ENCODE data around the gene ZNF335. TPM values are rescaled to one million over a fixed set of nuclear protein-coding genes. Genes with fewer than 3 reads are reported as not detected.

Gene ZNF335
- total and polyA plus RNA-seq, 2 of the 8 experiments (the other 6 are each of a cell fraction or from before 2014, with no cell fraction given), result 12.4 to 14.6 TPM

DNA sequence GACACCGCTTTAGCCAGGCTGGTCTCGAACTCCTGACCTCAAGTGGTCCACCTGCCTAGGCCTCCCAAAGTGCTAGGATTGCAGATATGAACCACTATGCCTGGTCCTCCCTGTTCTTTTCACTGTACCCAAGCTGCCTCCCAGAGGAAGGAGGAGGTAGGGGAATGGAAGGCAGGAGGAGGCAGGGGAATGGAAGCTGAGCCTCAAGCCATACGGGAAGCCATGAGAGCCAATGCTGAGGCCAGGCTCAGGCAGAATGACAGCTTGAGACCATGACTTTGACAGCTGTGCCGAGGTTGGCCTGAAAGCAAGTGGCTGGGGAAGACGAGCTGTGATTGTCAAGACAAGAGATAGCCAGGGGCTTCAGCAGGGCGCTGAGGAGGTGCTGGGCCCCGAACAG is 13.6 kb upstream of the ZNF335 start (continued):
- TF ChIP-seq CHD2 (IDR thresholded peaks at IDR 0.05; ENCODE audit: low read length) (no peak), MAFK (IDR thresholded peaks at IDR 0.05; ENCODE audit: low read depth, low read length) (no peak)

Data from H1 (cell line).